MG63 (cell line): ENCODE measurements around the gene DUSP11. TPM values are rescaled to one million over a fixed set of nuclear protein-coding genes. Genes with fewer than 3 reads are reported as not detected.
A peak's percentile ranks its signal among the peaks of the same experiment; 100 is the strongest.
"Not testable (repeated sequence)": the region's sequence is repeated elsewhere in the genome, so short reads cannot be mapped to it uniquely, and the experiment has no call there.

Source experiments
- DNase-seq: peaks from one replicate; pipeline ENCODE4 v3.0.0-alpha.2; 2020
- H3K27me3 ChIP-seq: fragments of 250-450 bp; sonication (Bioruptor Pico); 2 replicates; pipeline ENCODE4 v1.5.1; 2020; ENCODE audit warnings: mild to moderate bottlenecking, moderate library complexity
- H3K36me3 ChIP-seq: fragments of 250-450 bp; sonication (Bioruptor Pico); 2 replicates; pipeline ENCODE4 v1.5.1; 2020; ENCODE audit warnings: mild to moderate bottlenecking, moderate library complexity
- H3K4me3 ChIP-seq: fragments of 250-450 bp; sonication (Bioruptor Pico); 2 replicates; pipeline ENCODE4 v1.5.1; 2020; ENCODE audit warnings: mild to moderate bottlenecking, moderate library complexity
- H3K9me3 ChIP-seq: fragments of 250-450 bp; sonication (Bioruptor Pico); 2 replicates; pipeline ENCODE4 v1.5.1; 2020; ENCODE audit warnings: mild to moderate bottlenecking, moderate library complexity
- total RNA-seq: library from RNA; depleted of rRNA; stranded (reverse); fragments of >200 nt; shearing (Covaris generic); gene quantifications from 2 replicates; pipeline ENCODE4 v1.2.3, GENCODE V29; 2014; ENCODE audit warnings: low replicate concordance

Gene DUSP11
- total RNA-seq, 1 experiment from 2014 or later: 13.0 TPM

- Histone ChIP-seq H3K9me3 (no peaks in the 10 kb centered on the region), H3K4me3 (no peak overlapping the region), H3K36me3 (peaks cover 9% of the 10 kb centered on the region), H3K27me3 (no peaks in the 10 kb centered on the region)
- DNase-seq: no peak
Observed at GRCh38 chr2:73740767-73741166, 39.1 kb downstream of the DUSP11 start.

GRCh38 chr2:73739101-73739500 is 40.8 kb downstream of the DUSP11 start:
- H3K27me3 ChIP-seq: no peaks in the 10 kb centered on the region
- no peak overlapping the region for H3K4me3 ChIP-seq
- peaks cover 8% of the 10 kb centered on the region for H3K36me3 ChIP-seq
- DNase-seq: no peak
- no peaks in the 10 kb centered on the region for H3K9me3 ChIP-seq

GRCh38 chr2:73736855-73737779 is 42.8 kb downstream of the DUSP11 start, which contains the start of gene TPRKB:
Gene TPRKB (minus strand): TSS chr2:73737345. CDS start chr2:73734569, 2,776 bp downstream.
- H3K36me3 ChIP-seq: peaks cover 15% of the 10 kb centered on the region
- no peaks in the 10 kb centered on the region for H3K9me3 ChIP-seq
- peak; percentile 98 for DNase-seq
- no peaks in the 10 kb centered on the region for H3K27me3 ChIP-seq
- peak within 1 kb of the TSS; percentile 96 for H3K4me3 ChIP-seq

- Histone ChIP-seq H3K27me3 (no peaks in the 10 kb centered on the region), H3K36me3 (peaks cover 17% of the 10 kb centered on the region), H3K4me3 (peak overlapping the region; percentile 96), H3K9me3 (no peaks in the 10 kb centered on the region)
- DNase-seq: no peak
Observed at GRCh38 chr2:73736378-73736777, 43.5 kb downstream of the DUSP11 start.

GRCh38 chr2:73730810-73731209 is 49.1 kb downstream of the DUSP11 start:
- Histone ChIP-seq H3K4me3 (no peak overlapping the region), H3K36me3 (peaks cover 27% of the 10 kb centered on the region), H3K9me3 (no peaks in the 10 kb centered on the region), H3K27me3 (no peaks in the 10 kb centered on the region)
- no peak for DNase-seq

GRCh38 chr2:73728711-73729110 is 51.2 kb downstream of the DUSP11 start:
- Histone ChIP-seq H3K9me3 (no peaks in the 10 kb centered on the region), H3K4me3 (no peak overlapping the region), H3K36me3 (peaks cover 19% of the 10 kb centered on the region), H3K27me3 (no peaks in the 10 kb centered on the region)
- DNase-seq: no peak

- H3K4me3 ChIP-seq: no peak overlapping the region
- H3K9me3 ChIP-seq: no peaks in the 10 kb centered on the region
- no peak for DNase-seq
- H3K27me3 ChIP-seq: no peaks in the 10 kb centered on the region
- H3K36me3 ChIP-seq: peaks cover 16% of the 10 kb centered on the region
Observed at GRCh38 chr2:73728043-73728442, 51.9 kb downstream of the DUSP11 start.

- not testable (repeated sequence) for H3K9me3 ChIP-seq, H3K4me3 ChIP-seq, H3K27me3 ChIP-seq, DNase-seq
- H3K36me3 ChIP-seq: peaks cover 11% of the 10 kb centered on the region
Observed at GRCh38 chr2:73726657-73727056, 53.2 kb downstream of the DUSP11 start.

GRCh38 chr2:73718851-73719621 is 60.9 kb downstream of the DUSP11 start:
- no peak for DNase-seq
- Histone ChIP-seq H3K27me3 (no peaks in the 10 kb centered on the region), H3K4me3 (no peak overlapping the region), H3K36me3 (no peaks in the 10 kb centered on the region), H3K9me3 (no peaks in the 10 kb centered on the region)

GRCh38 chr2:73718421-73718820 is 61.5 kb downstream of the DUSP11 start:
- Histone ChIP-seq H3K4me3 (no peak overlapping the region), H3K27me3 (no peaks in the 10 kb centered on the region), H3K36me3 (no peaks in the 10 kb centered on the region), H3K9me3 (no peaks in the 10 kb centered on the region)
- DNase-seq: no peak

GRCh38 chr2:73717695-73718094 is 62.2 kb downstream of the DUSP11 start:
- not testable (repeated sequence) for H3K36me3 ChIP-seq, H3K27me3 ChIP-seq, H3K9me3 ChIP-seq, DNase-seq, H3K4me3 ChIP-seq

GRCh38 chr2:73717251-73717606 is 62.7 kb downstream of the DUSP11 start:
- Histone ChIP-seq H3K27me3 (no peaks in the 10 kb centered on the region), H3K36me3 (no peaks in the 10 kb centered on the region), H3K9me3 (no peaks in the 10 kb centered on the region), H3K4me3 (no peak overlapping the region)
- DNase-seq: no peak

- no peaks in the 10 kb centered on the region for H3K9me3 ChIP-seq
- no peaks in the 10 kb centered on the region for H3K27me3 ChIP-seq
- no peaks in the 10 kb centered on the region for H3K36me3 ChIP-seq
- DNase-seq: peak; percentile 38
- H3K4me3 ChIP-seq: 0 out of 2 replicates have a peak overlapping the region, but pooled peaks have one; percentile 7
Observed at GRCh38 chr2:73716543-73717250, 63.2 kb downstream of the DUSP11 start.

- Histone ChIP-seq H3K36me3 (no peaks in the 10 kb centered on the region), H3K9me3 (no peaks in the 10 kb centered on the region), H3K27me3 (no peaks in the 10 kb centered on the region), H3K4me3 (no peak overlapping the region)
- no peak for DNase-seq
Observed at GRCh38 chr2:73714091-73714490, 65.8 kb downstream of the DUSP11 start.
